Measurements from ENCODE around the gene DCST2. TPM values are rescaled to one million over a fixed set of nuclear protein-coding genes. Genes with fewer than 3 reads are reported as not detected.

DCST2 gene
- total and polyA plus RNA-seq, 9 of the 15 experiments (the other 6 are each of a cell fraction or from before 2014, with no cell fraction given): 0.09 to 0.49 (median 0.11) TPM; not detected in 3

- peak; percentile 62; the same call in 1 of the 2 replicates for TF ChIP-seq E2F1 (CRISPR knock-in tag; IDR thresholded peaks at IDR 0.05)
- TF ChIP-seq RCOR1 (IDR thresholded peaks at IDR 0.05; ENCODE audit: borderline replicate concordance in 1 of 2, low read depth in 2 of 2, low read length in 2 of 2): peak in 1 of 2 experiments; percentile 23; a peak in 1 of 4 replicates
- TF ChIP-seq, protein P1, sequence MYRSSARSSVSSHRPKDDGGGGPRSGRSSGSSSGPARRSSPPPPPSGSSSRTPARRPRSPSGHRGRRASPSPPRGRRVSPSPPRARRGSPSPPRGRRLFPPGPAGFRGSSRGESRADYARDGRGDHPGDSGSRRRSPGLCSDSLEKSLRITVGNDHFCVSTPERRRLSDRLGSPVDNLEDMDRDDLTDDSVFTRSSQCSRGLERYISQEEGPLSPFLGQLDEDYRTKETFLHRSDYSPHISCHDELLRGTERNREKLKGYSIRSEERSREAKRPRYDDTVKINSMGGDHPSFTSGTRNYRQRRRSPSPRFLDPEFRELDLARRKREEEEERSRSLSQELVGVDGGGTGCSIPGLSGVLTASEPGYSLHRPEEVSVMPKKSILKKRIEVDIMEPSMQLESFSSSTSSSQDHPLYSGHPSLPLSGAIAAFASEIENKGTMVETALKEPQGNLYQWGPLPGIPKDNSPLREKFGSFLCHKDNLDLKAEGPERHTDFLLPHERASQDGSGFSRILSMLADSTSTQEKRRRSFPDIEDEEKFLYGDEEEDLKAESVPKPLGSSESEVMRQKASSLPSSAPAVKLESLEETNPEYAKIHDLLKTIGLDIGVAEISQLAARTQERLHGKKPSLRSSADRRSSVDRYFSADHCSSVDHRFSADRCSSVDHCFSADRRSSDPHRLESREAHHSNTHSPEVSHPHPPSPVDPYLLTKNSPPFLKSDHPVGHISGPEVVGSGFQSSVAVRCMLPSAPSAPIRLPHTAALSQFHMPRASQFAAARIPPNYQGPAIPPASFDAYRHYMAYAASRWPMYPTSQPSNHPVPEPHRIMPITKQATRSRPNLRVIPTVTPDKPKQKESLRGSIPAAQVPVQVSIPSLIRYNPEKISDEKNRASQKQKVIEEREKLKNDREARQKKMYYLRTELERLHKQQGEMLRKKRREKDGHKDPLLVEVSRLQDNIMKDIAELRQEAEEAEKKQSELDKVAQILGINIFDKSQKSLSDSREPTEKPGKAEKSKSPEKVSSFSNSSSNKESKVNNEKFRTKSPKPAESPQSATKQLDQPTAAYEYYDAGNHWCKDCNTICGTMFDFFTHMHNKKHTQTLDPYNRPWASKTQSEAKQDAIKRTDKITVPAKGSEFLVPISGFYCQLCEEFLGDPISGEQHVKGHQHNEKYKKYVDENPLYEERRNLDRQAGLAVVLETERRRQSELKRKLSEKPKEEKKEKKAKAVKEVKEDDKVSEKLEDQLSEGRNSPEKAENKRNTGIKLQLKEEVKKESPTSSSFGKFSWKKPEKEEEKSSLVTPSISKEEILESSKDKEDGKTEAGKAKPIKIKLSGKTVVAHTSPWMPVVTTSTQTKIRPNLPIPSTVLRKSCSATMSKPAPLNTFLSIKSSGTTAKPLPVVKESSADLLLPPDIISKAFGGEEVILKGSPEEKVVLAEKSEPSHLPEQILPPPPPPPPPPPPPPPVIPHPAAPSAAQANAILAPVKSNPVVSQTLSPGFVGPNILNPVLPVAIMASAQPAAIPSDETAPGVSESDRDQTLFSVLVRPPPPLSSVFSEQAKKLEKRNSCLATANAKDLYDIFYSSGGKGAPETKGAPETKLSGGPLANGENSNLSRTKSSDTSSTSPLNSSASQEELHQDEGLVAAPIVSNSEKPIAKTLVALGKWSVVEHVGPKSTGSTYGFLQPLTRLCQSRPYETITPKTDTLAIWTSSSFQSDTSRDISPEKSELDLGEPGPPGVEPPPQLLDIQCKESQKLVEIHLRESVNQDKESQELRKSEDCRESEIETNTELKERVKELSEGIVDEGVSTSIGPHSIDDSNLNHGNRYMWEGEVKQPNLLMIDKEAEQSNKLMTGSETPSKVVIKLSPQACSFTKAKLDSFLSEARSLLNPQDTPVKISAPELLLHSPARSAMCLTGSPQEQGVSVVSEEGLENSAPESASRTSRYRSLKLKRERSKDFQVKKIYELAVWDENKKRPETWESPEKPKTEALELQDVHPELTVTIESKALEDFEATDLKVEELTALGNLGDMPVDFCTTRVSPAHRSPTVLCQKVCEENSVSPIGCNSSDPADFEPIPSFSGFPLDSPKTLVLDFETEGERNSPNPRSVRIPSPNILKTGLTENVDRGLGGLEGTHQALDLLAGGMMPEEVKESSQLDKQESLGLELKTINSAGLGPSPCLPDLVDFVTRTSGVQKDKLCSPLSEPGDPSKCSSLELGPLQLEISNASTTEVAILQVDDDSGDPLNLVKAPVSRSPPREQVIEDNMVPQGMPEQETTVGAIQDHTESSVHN (IDR thresholded peaks at IDR 0.05; ENCODE audit: borderline replicate concordance in 1 of 2, low read depth in 1 of 2): no peak
- no peak for TF ChIP-seq MXI1 (IDR thresholded peaks at IDR 0.05; ENCODE audit: low read depth, low read length)
- TF ChIP-seq HDAC6 (IDR thresholded peaks at IDR 0.05; ENCODE audit: low read depth, low read length): no peak
- TF ChIP-seq RBM17 (IDR thresholded peaks at IDR 0.05; ENCODE audit: borderline replicate concordance, low read depth, low read length): no peak
- peak; percentile 72 for TF ChIP-seq ZBTB33 (CRISPR knock-in tag; IDR thresholded peaks at IDR 0.05)
- no peak for TF ChIP-seq NUFIP1 (IDR thresholded peaks at IDR 0.05; ENCODE audit: partially characterized antibody)
- TF ChIP-seq GABPB1 (CRISPR knock-in tag; IDR thresholded peaks at IDR 0.05): peak; percentile 86
- TF ChIP-seq RBM34 (IDR thresholded peaks at IDR 0.05; ENCODE audit: borderline replicate concordance, insufficient read depth, low read length): 0 out of 2 replicates have a peak, but pooled peaks have one; percentile 55
- TF ChIP-seq HCFC1 (IDR thresholded peaks at IDR 0.05; ENCODE audit: low read depth, low read length): peak; percentile 51
- peak; percentile 72 for TF ChIP-seq ZNF740 (CRISPR knock-in tag; IDR thresholded peaks at IDR 0.05)
- no peak for TF ChIP-seq ZNF740 (tag; IDR thresholded peaks at IDR 0.05)
These were observed 16.3 kb downstream of the DCST2 start (continued) for GRCh38 chr1:155017041-155017945.

All from K562 (cell line).